ENCODE results near the gene TRIM63. TPM values are rescaled to one million over a fixed set of nuclear protein-coding genes. Genes with fewer than 3 reads are reported as not detected.

The TRIM63 gene
- total and polyA plus RNA-seq, 2 donors (not counting 3 experiments of a cell fraction or from before 2014, with no cell fraction given): not detected

DNA sequence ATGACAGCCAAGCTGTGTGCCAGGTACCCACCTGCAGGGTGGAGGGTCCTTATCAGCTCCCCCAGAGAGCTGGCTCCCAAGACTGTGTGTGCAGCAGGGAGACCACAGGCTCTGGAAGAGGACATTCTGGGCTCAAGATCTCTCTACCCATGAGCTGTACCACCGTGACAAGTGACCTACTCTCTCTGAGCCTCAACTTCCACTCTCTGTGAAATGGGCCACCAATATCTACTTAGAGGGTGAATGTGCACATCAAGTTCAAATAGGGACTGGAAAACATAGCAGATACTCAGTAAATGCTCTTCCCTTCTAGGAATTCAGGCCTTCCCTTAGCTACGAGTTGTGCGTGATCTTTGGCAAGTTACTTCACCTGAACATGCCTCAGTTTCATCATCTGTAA lies 23.0 kb downstream of the TRIM63 start:
- CTCF ChIA-PET: interaction anchor here (0.7 to 2.9 kb wide), 7 partner anchors 8 to 277 kb away, joined by 3 to 11 read pairs (median 4); no protein-coding TSS in a partner anchor
- H3K79me2 ChIP-seq (ENCODE audit: control insufficient read depth, insufficient read depth, low read length): no peaks in the 10 kb centered on the region
- FAIRE-seq (no peak), DNase-seq (ENCODE audit: low read depth, low spot score) (no peak)
- H3K36me3 ChIP-seq (ENCODE audit: control insufficient read depth in 2 of 2, extremely low read depth in 1 of 2, insufficient read depth in 2 of 2, low read length in 2 of 2): no peaks in the 10 kb centered on the region
- H3K9me1 ChIP-seq (replicated peaks; ENCODE audit: control insufficient read depth, extremely low read depth, insufficient read depth, low read length): no peaks in the 10 kb centered on the region
- H3K27me3 ChIP-seq (ENCODE audit: control insufficient read depth in 2 of 2, insufficient read depth in 2 of 2, low read length in 2 of 2): peaks cover 47 to 50% of the 10 kb centered on the region in 2 experiments
- dilution Hi-C loops (cut with MboI; ENCODE audit: extremely low pct_ligation_motif_present, low sequenced_read_pairs) (no loop called here), intact Hi-C loops (cut with micrococcal nuclease) (no loop called here)
- no peak overlapping the region for H3K27ac ChIP-seq (ENCODE audit: insufficient read depth, low read depth, low read length)
- H3K4me3 ChIP-seq (replicated peaks in 1 of 3; ENCODE audit: insufficient read depth in 1 of 3, low read depth in 1 of 3, low read length in 3 of 3): no peak overlapping the region
- H4K20me1 ChIP-seq (replicated peaks; ENCODE audit: control insufficient read depth, extremely low read depth, insufficient read depth, low read length): no peaks in the 10 kb centered on the region
- POLR2A ChIA-PET: no interaction called here
- BruUV-seq (replicated peaks): no TSS peak
- H3K4me2 ChIP-seq (ENCODE audit: insufficient read depth, low read length): no peak overlapping the region
- no peaks in the 10 kb centered on the region for H3K4me1 ChIP-seq (ENCODE audit: control insufficient read depth, extremely low read depth, insufficient read depth, low read length)
- TF ChIP-seq, protein P1, sequence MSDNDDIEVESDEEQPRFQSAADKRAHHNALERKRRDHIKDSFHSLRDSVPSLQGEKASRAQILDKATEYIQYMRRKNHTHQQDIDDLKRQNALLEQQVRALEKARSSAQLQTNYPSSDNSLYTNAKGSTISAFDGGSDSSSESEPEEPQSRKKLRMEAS (IDR thresholded peaks at IDR 0.05; ENCODE audit: insufficient read depth, insufficient read length): no peak
- no peak for TF ChIP-seq GATA2 (IDR thresholded peaks at IDR 0.05; ENCODE audit: insufficient read depth, insufficient read length, low read depth, low read length)
- no peaks in the 10 kb centered on the region for H3K9me3 ChIP-seq (replicated peaks; ENCODE audit: control insufficient read depth, insufficient read depth, low read length)
- no peak overlapping the region for H3K9ac ChIP-seq (replicated peaks; ENCODE audit: extremely low read depth, insufficient read depth, low read length)
- H2AFZ ChIP-seq (ENCODE audit: low read depth, low read length): no peak overlapping the region

DNA sequence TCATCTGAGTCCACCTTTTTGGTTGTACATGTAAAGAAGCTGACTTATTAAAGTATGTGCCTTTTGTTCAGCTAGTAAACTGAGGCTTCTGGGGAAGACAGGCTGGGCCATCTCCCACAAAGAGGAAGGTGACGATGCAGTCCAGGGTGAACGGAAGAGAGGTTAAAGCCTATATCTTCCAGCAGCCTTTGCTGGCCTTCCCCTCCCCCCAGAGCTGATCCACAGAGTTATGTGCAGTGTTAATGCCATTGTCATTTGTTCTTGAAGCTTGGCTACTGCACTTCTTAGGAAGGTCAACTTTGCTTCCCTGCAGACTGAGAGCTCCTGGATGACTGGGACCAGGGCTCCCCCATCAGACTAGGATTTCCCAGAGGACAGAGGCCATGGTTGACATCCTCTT lies 23.7 kb downstream of the TRIM63 start:
- no peaks in the 10 kb centered on the region for H4K20me1 ChIP-seq (replicated peaks; ENCODE audit: control insufficient read depth, extremely low read depth, insufficient read depth, low read length)
- DNase-seq (ENCODE audit: low read depth, low spot score) (no peak), FAIRE-seq (no peak)
- H3K79me2 ChIP-seq (ENCODE audit: control insufficient read depth, insufficient read depth, low read length): no peaks in the 10 kb centered on the region
- no peak overlapping the region for H2AFZ ChIP-seq (ENCODE audit: low read depth, low read length)
- H3K36me3 ChIP-seq (ENCODE audit: control insufficient read depth in 2 of 2, extremely low read depth in 1 of 2, insufficient read depth in 2 of 2, low read length in 2 of 2): no peaks in the 10 kb centered on the region
- H3K4me3 ChIP-seq (replicated peaks in 1 of 3; ENCODE audit: insufficient read depth in 1 of 3, low read depth in 1 of 3, low read length in 3 of 3): no peak overlapping the region
- peaks cover 42 to 46% of the 10 kb centered on the region in 2 experiments for H3K27me3 ChIP-seq (ENCODE audit: control insufficient read depth in 2 of 2, insufficient read depth in 2 of 2, low read length in 2 of 2)
- ChIA-PET POLR2A (no interaction called here), CTCF (interaction anchor here (0.8 to 2.9 kb wide), 6 partner anchors 8 to 278 kb away, joined by 3 to 11 read pairs (median 4); no protein-coding TSS in a partner anchor)
- no peak overlapping the region for H3K9ac ChIP-seq (replicated peaks; ENCODE audit: extremely low read depth, insufficient read depth, low read length)
- dilution Hi-C loops (cut with MboI; ENCODE audit: extremely low pct_ligation_motif_present, low sequenced_read_pairs) (no loop called here), intact Hi-C loops (cut with micrococcal nuclease) (no loop called here)
- H3K4me1 ChIP-seq (ENCODE audit: control insufficient read depth, extremely low read depth, insufficient read depth, low read length): no peaks in the 10 kb centered on the region
- no peak overlapping the region for H3K4me2 ChIP-seq (ENCODE audit: insufficient read depth, low read length)
- no peak for TF ChIP-seq JUN (IDR thresholded peaks at IDR 0.05; ENCODE audit: borderline replicate concordance, insufficient read depth, insufficient read length, low read depth)
- BruUV-seq (replicated peaks): no TSS peak
- H3K27ac ChIP-seq (ENCODE audit: insufficient read depth, low read depth, low read length): no peak overlapping the region
- H3K9me3 ChIP-seq (replicated peaks; ENCODE audit: control insufficient read depth, insufficient read depth, low read length): no peaks in the 10 kb centered on the region
- no peaks in the 10 kb centered on the region for H3K9me1 ChIP-seq (replicated peaks; ENCODE audit: control insufficient read depth, extremely low read depth, insufficient read depth, low read length)
